ENCODE measurements around the gene ORC5. TPM values are rescaled to one million over a fixed set of nuclear protein-coding genes. Genes with fewer than 3 reads are reported as not detected.

The ORC5 gene
- total RNA-seq, 6 donors from 2014 or later = 4.9 to 22.0 (median 13.8) TPM

DNA sequence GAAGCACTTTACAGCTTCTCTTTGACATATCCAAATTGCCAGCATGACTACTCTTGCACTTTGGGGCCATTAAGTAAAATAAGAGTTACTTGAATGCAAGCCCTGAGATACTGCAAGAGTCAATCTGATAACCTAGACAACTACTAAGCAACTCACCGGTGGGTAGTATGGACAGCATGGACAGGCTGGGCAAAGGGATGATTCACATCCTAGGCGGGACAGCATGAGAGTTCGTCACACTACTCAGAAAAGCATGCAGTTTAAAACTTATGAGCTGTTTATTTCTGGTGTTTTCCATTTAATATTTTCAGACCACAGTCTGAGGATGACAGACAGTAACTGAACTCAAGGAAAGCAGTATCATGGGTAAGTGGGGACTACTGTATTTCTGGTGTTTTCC lies 84.0 kb downstream of the ORC5 start:
- no peak for DNase-seq
- WGBS, 2 donors = 98 to 99% methylated on average over 3 of the region's 3 CpGs
- no peak overlapping the region for H3K27ac ChIP-seq
- no peak for TF ChIP-seq EP300 (IDR thresholded peaks at IDR 0.05)
- TF ChIP-seq POLR2AphosphoS5 (IDR thresholded peaks at IDR 0.05) = no peak
- TF ChIP-seq CTCF (IDR thresholded peaks at IDR 0.05) = no peak
- no peak for TF ChIP-seq POLR2A (IDR thresholded peaks at IDR 0.05)
- H3K36me3 ChIP-seq = peaks cover 0 to 27% (median 7%) of the 10 kb centered on the region in 4 donors
- H3K9me3 ChIP-seq = no peaks in the 10 kb centered on the region
- H3K4me1 ChIP-seq = no peaks in the 10 kb centered on the region
- ATAC-seq (ENCODE audit: low FRiP score in 2 of 2) = peak in 1 of 2 donors; percentile 51
- H3K4me3 ChIP-seq = no peak overlapping the region
- H3K27me3 ChIP-seq = no peaks in the 10 kb centered on the region

- Histone ChIP-seq H3K4me3 (no peak overlapping the region), H3K4me1 (no peaks in the 10 kb centered on the region), H3K9me3 (no peaks in the 10 kb centered on the region), H3K27ac (no peak overlapping the region), H3K36me3 (no peaks in the 10 kb centered on the region), H3K27me3 (no peaks in the 10 kb centered on the region)
- ATAC-seq (ENCODE audit: low FRiP score in 2 of 2) (no peak), DNase-seq (no peak)
- WGBS, 2 donors = 89 to 96% methylated on average over 2 of the region's 2 CpGs
- TF ChIP-seq CTCF (IDR thresholded peaks at IDR 0.05) (no peak), EP300 (IDR thresholded peaks at IDR 0.05) (no peak), POLR2AphosphoS5 (IDR thresholded peaks at IDR 0.05) (no peak), POLR2A (IDR thresholded peaks at IDR 0.05) (no peak)
Measured at GRCh38 chr7:104113788-104114187, 94.0 kb downstream of the ORC5 start.

- WGBS, 2 donors = 65 to 92% methylated on average over 1 of the region's 1 CpG
- Histone ChIP-seq H3K4me3 (no peak overlapping the region), H3K27ac (no peak overlapping the region), H3K36me3 (no peaks in the 10 kb centered on the region), H3K27me3 (no peaks in the 10 kb centered on the region), H3K4me1 (no peaks in the 10 kb centered on the region), H3K9me3 (no peaks in the 10 kb centered on the region)
- DNase-seq (no peak), ATAC-seq (ENCODE audit: low FRiP score in 2 of 2) (no peak)
- TF ChIP-seq POLR2AphosphoS5 (IDR thresholded peaks at IDR 0.05) (no peak), POLR2A (IDR thresholded peaks at IDR 0.05) (no peak), EP300 (IDR thresholded peaks at IDR 0.05) (no peak), CTCF (IDR thresholded peaks at IDR 0.05) (no peak)
Measured at GRCh38 chr7:104112623-104113022, 95.2 kb downstream of the ORC5 start.

DNA sequence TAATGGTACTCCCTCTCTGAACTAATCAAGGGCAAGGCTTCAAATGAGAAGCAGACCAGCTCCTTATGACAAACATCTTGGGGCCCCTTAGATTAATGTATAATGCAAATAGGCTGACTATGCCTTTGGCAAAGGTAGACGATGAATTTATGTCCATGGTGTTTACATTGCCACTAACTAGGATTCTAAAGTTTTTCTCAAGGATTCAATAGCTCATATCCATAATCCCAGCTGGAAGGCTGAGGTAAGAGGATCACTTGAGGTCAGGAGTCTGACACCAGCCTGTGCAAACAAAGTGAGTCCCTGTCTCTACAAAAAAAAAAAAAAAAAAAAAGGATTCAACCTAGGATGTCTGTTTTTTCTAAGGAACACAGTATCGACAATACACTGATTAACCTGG lies 96.5 kb downstream of the ORC5 start:
- no peak overlapping the region for H3K27ac ChIP-seq

More for the DNA sequence above, 96.5 kb downstream of the ORC5 start:
- H3K27me3 ChIP-seq = no peaks in the 10 kb centered on the region
- H3K9me3 ChIP-seq = no peaks in the 10 kb centered on the region
- no peaks in the 10 kb centered on the region for H3K4me1 ChIP-seq
- WGBS, 2 donors = 67 to 79% methylated on average over 2 of the region's 2 CpGs
- TF ChIP-seq POLR2AphosphoS5 (IDR thresholded peaks at IDR 0.05) (no peak), EP300 (IDR thresholded peaks at IDR 0.05) (no peak), CTCF (IDR thresholded peaks at IDR 0.05) (no peak), POLR2A (IDR thresholded peaks at IDR 0.05) (no peak)
- no peak overlapping the region for H3K4me3 ChIP-seq
- no peak for DNase-seq
- H3K36me3 ChIP-seq = no peaks in the 10 kb centered on the region
- no peak for ATAC-seq (ENCODE audit: low FRiP score in 2 of 2)
